Psoas muscle (tissue), 8 donors: ENCODE data around the gene DNAJB7. TPM values are rescaled to one million over a fixed set of nuclear protein-coding genes. Genes with fewer than 3 reads are reported as not detected.
A peak's percentile ranks its signal among the peaks of the same experiment; 100 is the strongest.

Source experiments
- ATAC-seq, 4 donors: fragments of 200-7000 bp; cut with Tn5 transposase; one replicate each; pipeline ENCODE4 v1.9.1; 2020; ENCODE audit warnings: moderate library complexity in 3 of 4, mild to moderate bottlenecking in 2 of 4
- DNase-seq, 2 donors: peaks; one replicate each; pipeline ENCODE4 v3.0.0-alpha.2; 2020
- H3K27ac ChIP-seq: fragments of 200-600 bp; one replicate; pipeline ENCODE4 v1.8.0; 2022
- H3K27me3 ChIP-seq, 3 donors: fragments of 200-600 bp in 1 of 3; one replicate each; pipeline versions ENCODE4 v1.6.1 to v1.8.0; 2013 to 2022; ENCODE audit warnings: low read length in 2 of 3, mild to moderate bottlenecking in 2 of 3, moderate library complexity in 1 of 3; ENCODE audit not compliant: insufficient read depth in 3 of 3
- H3K36me3 ChIP-seq, 2 donors: fragments of 200-600 bp in 1 of 2; one replicate each; pipeline versions ENCODE4 v1.6.1 to v1.8.0; 2013 to 2022; ENCODE audit warnings: low read depth in 1 of 2, mild to moderate bottlenecking in 1 of 2, moderate library complexity in 1 of 2; ENCODE audit not compliant: insufficient read depth in 1 of 2
- H3K4me1 ChIP-seq: fragments of 200-600 bp; one replicate; pipeline ENCODE4 v1.8.0; 2022
- H3K4me3 ChIP-seq: fragments of 200-600 bp; one replicate; pipeline ENCODE4 v1.8.0; 2022; ENCODE audit warnings: mild to moderate bottlenecking
- H3K9me3 ChIP-seq: fragments of 200-600 bp; one replicate; pipeline ENCODE4 v1.8.0; 2022
- CTCF ChIP-seq: fragments of 200-600 bp; IDR thresholded peaks from one replicate; pipeline ENCODE4 v1.8.0; 2022; ENCODE audit warnings: antibody characterized with exemption
- WGBS, 3 donors: extraction: QIAGEN DNeasy Blood & Tissue Kit; methylation state at CpG; one replicate each; pipeline versions ENCODE4 v1.1.6 to v1.1.7; 2013; 5-methylcytosine and 5-hydroxymethylcytosine counted together
- intact Hi-C, 2 donors: fragments of 100-400 bp; cut with DNase I; formaldehyde crosslinking; loops; one replicate each; pipeline versions ENCODE4 v1.11.0 to v1.14.2; 2022
- long read RNA-seq, 2 donors: library from polyadenylated mRNA; unstranded; transcript quantifications; one replicate each; pipeline ENCODE4 v2.0.0, GENCODE V29; 2021
- polyA plus RNA-seq, 3 donors: library from polyadenylated mRNA; stranded (reverse); fragments of 200-250 nt; gene quantifications; one replicate each; pipeline ENCODE4 v1.2.3, GENCODE V29; 2013
- total RNA-seq, 4 donors: library from RNA; stranded (reverse); fragmentation: NEBNext Ultra II Directional in 2 of 4; extraction: Animal tissue kit (Norgen Biotek cat#: 25700) in 2 of 4; gene quantifications; one replicate each; pipeline versions ENCODE4 v1.2.1 to v1.2.4, GENCODE V29; 2021 to 2023
- donor health status: healthy with polysubstance abuse.
- donor health status: DM: no; HTN: no; CAD: no; lungs with moderate emphysema.
- donor health status: Bipolar disorder and iron deficiency.
- donor health status: healthy.
- donor health status: DM: yes; HTN: yes; CAD: no.
- donor health status: DM: no; HTN: no; CAD: no.
- donor health status: DM: no; HTN: no; CAD: no.
- donor health status: DM: yes; HTN: yes; CAD: no.

The DNAJB7 gene
- not detected for total RNA-seq
- polyA plus RNA-seq = under 1 TPM in 2 of 3 donors, not detected in 1; 0.01 to 0.03 TPM
- long read RNA-seq, donor 1, partial matches to known transcripts = 0 of 2 reads
- long read RNA-seq, donor 1, other reads (novel, unspliced or antisense) = 0 of 2 reads
- long read RNA-seq, donor 2, transcript DNAJB7-201 (1 exons, 2,578 nt) = major isoform, 8 of 8 reads
- long read RNA-seq, donor 2, partial matches to known transcripts = 0 of 8 reads
- long read RNA-seq, donor 2, other reads (novel, unspliced or antisense) = 0 of 8 reads

GRCh38 chr22:40862013-40862412, at the start of gene DNAJB7:
DNAJB7 (minus strand) TSS chr22:40862113; CDS start chr22:40861994, 119 bp downstream.
- 88 to 94% (median 90%) methylated on average over 3 of the region's 3 CpGs for WGBS, 3 donors

GRCh38 chr22:40908895-40909294, 47.0 kb upstream of the DNAJB7 start:
- Histone ChIP-seq H3K36me3 (peaks cover 0 to 79% of the 10 kb centered on the region in 2 donors), H3K27ac (no peak overlapping the region), H3K4me1 (no peaks in the 10 kb centered on the region), H3K9me3 (no peaks in the 10 kb centered on the region), H3K27me3 (no peaks in the 10 kb centered on the region), H3K4me3 (no peak overlapping the region)
- intact Hi-C loops = no loop called here
- ATAC-seq = no peak
- no peak for TF ChIP-seq CTCF
- 93 to 95% (median 95%) methylated on average over 6 of the region's 6 CpGs for WGBS, 3 donors
- no peak for DNase-seq

More at GRCh38 chr22:40862013-40862412, at the start of gene DNAJB7:
- DNase-seq = no peak
- Histone ChIP-seq H3K27me3 (no peaks in the 10 kb centered on the region), H3K4me3 (no peak within 1 kb of the TSS), H3K9me3 (no peaks in the 10 kb centered on the region), H3K27ac (no peak within 1 kb of the TSS), H3K4me1 (peaks cover 18% of the 10 kb centered on the region), H3K36me3 (peaks cover 0 to 19% of the 10 kb centered on the region in 2 donors)
- TF ChIP-seq CTCF = no peak
- intact Hi-C loops = no loop called here
- ATAC-seq = no peak

- H3K36me3 ChIP-seq = peaks cover 0 to 38% of the 10 kb centered on the region in 2 donors
- DNase-seq = no peak
- no peak for TF ChIP-seq CTCF
- WGBS, 3 donors = 93 to 100% (median 100%) methylated on average over 1 of the region's 1 CpG
- H3K27ac ChIP-seq = no peak overlapping the region
- no peak for ATAC-seq
- H3K27me3 ChIP-seq = no peaks in the 10 kb centered on the region
- intact Hi-C loops = no loop called here
- no peaks in the 10 kb centered on the region for H3K4me1 ChIP-seq
- no peaks in the 10 kb centered on the region for H3K9me3 ChIP-seq
- no peak overlapping the region for H3K4me3 ChIP-seq
Observed at GRCh38 chr22:40904101-40904500, 42.2 kb upstream of the DNAJB7 start.

- peaks cover 0 to 19% of the 10 kb centered on the region in 2 donors for H3K36me3 ChIP-seq
- H3K9me3 ChIP-seq = no peaks in the 10 kb centered on the region
- WGBS, 3 donors = 40 to 56% (median 50%) methylated on average over 3 of the region's 3 CpGs
- no peak for DNase-seq
- intact Hi-C loops = no loop called here
- TF ChIP-seq CTCF = peak; percentile 50
- H3K4me1 ChIP-seq = no peaks in the 10 kb centered on the region
- H3K27me3 ChIP-seq = no peaks in the 10 kb centered on the region
- ATAC-seq = peak in 3 of 4 donors; percentile 46 to 87 (median 61)
- no peak overlapping the region for H3K4me3 ChIP-seq
- H3K27ac ChIP-seq = no peak overlapping the region
Observed at GRCh38 chr22:40898850-40899357, 37.0 kb upstream of the DNAJB7 start.
